HepG2 (cell line): ENCODE measurements around the gene GRIN2D. TPM values are rescaled to one million over a fixed set of nuclear protein-coding genes. Genes with fewer than 3 reads are reported as not detected.

ENCODE experiments used
- ATAC-seq: fragments of 200-7000 bp; cut with Tn5 transposase; 3 replicates; pipeline ENCODE4 v1.9.1; 2020; ENCODE audit warnings: mild to moderate bottlenecking, moderate library complexity
- BruUV-seq: library from RNA; stranded (reverse); fragments of 400-500 nt; replicated peaks from 2 replicates; lab custom pipeline; 2021; lab: Mats Ljungman, UMichigan
- CTCF ChIA-PET: fragments of 300-600 bp; formaldehyde crosslinking; extraction: SDS; loops from one replicate; lab custom pipeline; 2021; ENCODE audit warnings: low total read pairs, inconsistent platforms, low intra/inter-chr PET ratio; lab: Yijun Ruan, JAX
- POLR2A ChIA-PET: fragments of 350-600 bp; sonication (Branson Sonifier 250); formaldehyde crosslinking; loops from one replicate; lab custom pipeline; 2020; ENCODE audit warnings: antibody characterized with exemption, inconsistent platforms; lab: Yijun Ruan, JAX
- DNase-seq: peaks from one replicate; pipeline ENCODE4 v3.0.0-alpha.2; 2015; ENCODE audit warnings: low spot score
- FAIRE-seq: peaks from 3 replicates; lab custom pipeline; 2011; peaks lifted over from hg19 to GRCh38; lab: Jason Lieb, UNC
- H2AFZ ChIP-seq: one replicate; pipeline ENCODE4 v1.6.1; 2011; ENCODE audit warnings: low read length, inconsistent platforms
- H3K27ac ChIP-seq: fragments of 300-600 bp; 3 replicates; pipeline ENCODE4 v1.8.0; 2011; ENCODE audit warnings: mixed run types, mild to moderate bottlenecking, mixed read lengths, low read length, inconsistent platforms; ENCODE audit not compliant: insufficient read depth; ENCODE audit errors: extremely low read length
- H3K27me3 ChIP-seq, 2 experiments: fragments of 200-600 bp in 1 of 2; 2 replicates in 1 of 2; 3 replicates in 1 of 2; pipeline versions ENCODE4 v1.6.0 to v1.8.0; 2011; ENCODE audit warnings: low read length in 2 of 2, mild to moderate bottlenecking in 2 of 2, moderate library complexity in 2 of 2, inconsistent platforms in 1 of 2; ENCODE audit not compliant: insufficient read depth in 2 of 2, control insufficient read depth in 1 of 2
- H3K36me3 ChIP-seq, 2 experiments: fragments of 200-600 bp in 1 of 2; replicated peaks in 1 of 2; 2 replicates in 1 of 2; 3 replicates in 1 of 2; pipeline versions ENCODE4 v1.5.1 to v1.8.0; 2011; ENCODE audit warnings: low read length in 2 of 2, inconsistent platforms in 1 of 2; ENCODE audit not compliant: insufficient read depth in 2 of 2, control insufficient read depth in 1 of 2
- H3K4me1 ChIP-seq: 2 replicates; pipeline ENCODE4 v1.5.1; 2012; ENCODE audit warnings: low read length, inconsistent platforms; ENCODE audit not compliant: insufficient read depth
- H3K4me2 ChIP-seq: 2 replicates; pipeline ENCODE4 v1.6.0; 2011; ENCODE audit warnings: low read depth, low read length, inconsistent platforms
- H3K4me3 ChIP-seq, 3 experiments: fragments of 200-600 bp in 1 of 3; sonication (generic), shearing (Covaris generic) in 1 of 3; replicated peaks in 1 of 3; 2 replicates each; pipeline ENCODE4 v1.5.1; 2011 to 2016; ENCODE audit warnings: low read length in 3 of 3, inconsistent platforms in 2 of 3, low read depth in 2 of 3, mild to moderate bottlenecking in 2 of 3, control low read depth in 1 of 3, mixed read lengths in 1 of 3; ENCODE audit not compliant: insufficient read depth in 1 of 3
- H3K79me2 ChIP-seq: one replicate; pipeline ENCODE4 v1.6.1; 2011; ENCODE audit warnings: low read length, inconsistent platforms; ENCODE audit not compliant: insufficient read depth
- H3K9ac ChIP-seq: 2 replicates; pipeline ENCODE4 v1.6.0; 2011; ENCODE audit warnings: mild to moderate bottlenecking, low read depth, low read length, inconsistent platforms; ENCODE audit not compliant: insufficient read depth
- H3K9me3 ChIP-seq: 2 replicates; pipeline ENCODE4 v1.5.1; 2012; ENCODE audit warnings: mild to moderate bottlenecking, low read length
- H4K20me1 ChIP-seq: 2 replicates; pipeline ENCODE4 v1.6.0; 2011; ENCODE audit warnings: inconsistent platforms, mild to moderate bottlenecking, low read length, moderate library complexity; ENCODE audit not compliant: insufficient read depth
- XRCC5 ChIP-seq: fragments of 200-400 bp; formaldehyde crosslinking; optimal IDR thresholded peaks from 2 replicates; pipeline ENCODE3; 2017; ENCODE audit warnings: mild to moderate bottlenecking, low read length
- ZNF530 ChIP-seq: sonication (generic); formaldehyde crosslinking; IDR thresholded peaks from 2 replicates; pipeline ENCODE4 v1.5.0; 2020; ENCODE audit warnings: low read depth, mild to moderate bottlenecking, missing genetic modification reagents
- ZNF556 ChIP-seq: sonication (generic); formaldehyde crosslinking; IDR thresholded peaks from 2 replicates; pipeline ENCODE4 v1.4.0; 2020; ENCODE audit warnings: mild to moderate bottlenecking, missing genetic modification reagents, borderline replicate concordance
- WGBS: methylation state at CpG from one replicate; pipeline ENCODE4 v1.1.6; 2017; ENCODE audit warnings: low lambda C conversion rate; 5-methylcytosine and 5-hydroxymethylcytosine counted together
- in situ Hi-C: cut with HindIII; loops from 2 replicates; pipeline ENCODE4 v1.10.0; 2017; ENCODE audit warnings: low pct_unique_long_range_greater_than_20kb; ENCODE audit not compliant: extremely low pct_ligation_motif_present
- intact Hi-C: fragments of 100-400 bp; cut with micrococcal nuclease; formaldehyde crosslinking; loops from one replicate; pipeline ENCODE4 v1.10.0; 2022; ENCODE audit not compliant: unreplicated experiment
- polyA plus RNA-seq, 8 experiments: library from polyadenylated mRNA; depleted of rRNA in 3 of 8; stranded (reverse) in 7 of 8; unstranded in 1 of 8; fragments of >200 nt; fragmentation: Illumina TruSeq in 4 of 8; extraction: Trizol in 4 of 8; gene quantifications; 2 replicates each; pipeline versions ENCODE4 v1.2.1 to v1.2.3, GENCODE V29; 2011 to 2016; ENCODE audit warnings: low read depth in 4 of 8, missing spikeins in 1 of 8, mixed read lengths in 1 of 8; ENCODE audit not compliant: insufficient read depth in 1 of 8
- total RNA-seq, 5 experiments: library from RNA; depleted of rRNA; stranded (reverse); fragments of >200 nt; fragmentation: Illumina TruSeq; extraction: Trizol; gene quantifications; 2 replicates each; pipeline ENCODE4 v1.2.3, GENCODE V29; 2016; ENCODE audit warnings: low read depth in 1 of 5
- TF ChIP-seq, protein P1 (sequence below): sonication (generic); formaldehyde crosslinking; IDR thresholded peaks from 2 replicates; pipeline ENCODE4 v1.4.0; 2020; ENCODE audit warnings: missing genetic modification reagents
- TF ChIP-seq, protein P2 (sequence below): IDR thresholded peaks from 2 replicates; pipeline ENCODE4 v1.6.1; 2018; ENCODE audit warnings: missing genetic modification reagents, mild to moderate bottlenecking, missing compliant biosample characterization

Gene GRIN2D
- total and polyA plus RNA-seq, 2 of the 13 experiments (the other 11 are each of a cell fraction or from before 2014, with no cell fraction given): 0.02 to 0.13 TPM

DNA sequence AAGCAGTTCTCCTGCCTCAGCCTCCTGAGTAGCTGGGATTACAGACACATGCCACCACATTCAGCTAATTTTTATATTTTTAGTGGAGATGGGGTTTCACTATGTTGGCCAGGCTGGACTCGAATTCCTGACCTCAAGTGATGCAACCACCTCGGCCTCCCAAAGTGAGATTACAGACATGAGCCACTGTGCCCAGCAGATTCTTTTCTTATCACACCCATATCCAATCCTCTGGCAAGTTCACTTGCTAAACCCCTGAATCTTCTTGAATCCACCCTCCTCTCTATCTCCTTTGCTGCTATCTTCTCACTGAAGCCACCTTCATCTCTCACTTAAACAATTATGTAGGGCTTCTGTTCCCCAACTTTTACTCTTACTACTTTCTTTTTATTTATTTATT, 47.3 kb upstream of the GRIN2D start:
- no TSS peak for BruUV-seq
- intact Hi-C loops: no loop called here

More for the DNA sequence above, 47.3 kb upstream of the GRIN2D start:
- DNase-seq (no peak), FAIRE-seq (no peak)
- H2AFZ ChIP-seq: no peak overlapping the region
- H3K4me1 ChIP-seq: peaks cover 39% of the 10 kb centered on the region
- CTCF ChIA-PET: no interaction called here
- H3K79me2 ChIP-seq: no peaks in the 10 kb centered on the region
- TF ChIP-seq ZNF530 (CRISPR knock-in tag) (no peak), XRCC5 (no peak), ZNF556 (CRISPR knock-in tag) (no peak)
- TF ChIP-seq, protein P1, sequence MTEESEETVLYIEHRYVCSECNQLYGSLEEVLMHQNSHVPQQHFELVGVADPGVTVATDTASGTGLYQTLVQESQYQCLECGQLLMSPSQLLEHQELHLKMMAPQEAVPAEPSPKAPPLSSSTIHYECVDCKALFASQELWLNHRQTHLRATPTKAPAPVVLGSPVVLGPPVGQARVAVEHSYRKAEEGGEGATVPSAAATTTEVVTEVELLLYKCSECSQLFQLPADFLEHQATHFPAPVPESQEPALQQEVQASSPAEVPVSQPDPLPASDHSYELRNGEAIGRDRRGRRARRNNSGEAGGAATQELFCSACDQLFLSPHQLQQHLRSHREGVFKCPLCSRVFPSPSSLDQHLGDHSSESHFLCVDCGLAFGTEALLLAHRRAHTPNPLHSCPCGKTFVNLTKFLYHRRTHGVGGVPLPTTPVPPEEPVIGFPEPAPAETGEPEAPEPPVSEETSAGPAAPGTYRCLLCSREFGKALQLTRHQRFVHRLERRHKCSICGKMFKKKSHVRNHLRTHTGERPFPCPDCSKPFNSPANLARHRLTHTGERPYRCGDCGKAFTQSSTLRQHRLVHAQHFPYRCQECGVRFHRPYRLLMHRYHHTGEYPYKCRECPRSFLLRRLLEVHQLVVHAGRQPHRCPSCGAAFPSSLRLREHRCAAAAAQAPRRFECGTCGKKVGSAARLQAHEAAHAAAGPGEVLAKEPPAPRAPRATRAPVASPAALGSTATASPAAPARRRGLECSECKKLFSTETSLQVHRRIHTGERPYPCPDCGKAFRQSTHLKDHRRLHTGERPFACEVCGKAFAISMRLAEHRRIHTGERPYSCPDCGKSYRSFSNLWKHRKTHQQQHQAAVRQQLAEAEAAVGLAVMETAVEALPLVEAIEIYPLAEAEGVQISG (CRISPR knock-in tag): no peak
- TF ChIP-seq, protein P2, sequence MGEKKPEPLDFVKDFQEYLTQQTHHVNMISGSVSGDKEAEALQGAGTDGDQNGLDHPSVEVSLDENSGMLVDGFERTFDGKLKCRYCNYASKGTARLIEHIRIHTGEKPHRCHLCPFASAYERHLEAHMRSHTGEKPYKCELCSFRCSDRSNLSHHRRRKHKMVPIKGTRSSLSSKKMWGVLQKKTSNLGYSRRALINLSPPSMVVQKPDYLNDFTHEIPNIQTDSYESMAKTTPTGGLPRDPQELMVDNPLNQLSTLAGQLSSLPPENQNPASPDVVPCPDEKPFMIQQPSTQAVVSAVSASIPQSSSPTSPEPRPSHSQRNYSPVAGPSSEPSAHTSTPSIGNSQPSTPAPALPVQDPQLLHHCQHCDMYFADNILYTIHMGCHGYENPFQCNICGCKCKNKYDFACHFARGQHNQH (CRISPR knock-in tag): no peak
- TF ChIP-seq, all 625 proteins: peak for 0
- Histone ChIP-seq H4K20me1 (no peaks in the 10 kb centered on the region), H3K4me3 (no peak overlapping the region), H3K27ac (no peak overlapping the region), H3K27me3 (no peaks in the 10 kb centered on the region), H3K36me3 (peaks cover 1 to 14% of the 10 kb centered on the region in 2 experiments; a peak in 3 of 5 replicates), H3K9me3 (no peaks in the 10 kb centered on the region), H3K4me2 (no peak overlapping the region), H3K9ac (no peak overlapping the region)
- POLR2A ChIA-PET: no interaction called here
- ATAC-seq: no peak
- in situ Hi-C loops: no loop called here
- WGBS: 93% methylated on average over 2 of the region's 2 CpGs
